Nucleus accumbens (tissue), 56 donors: ENCODE data around the gene JAK1.

Experiments
- DNase-seq, 56 donors: peaks; one replicate each; lab custom pipeline; 2025; lab: John Stamatoyannopoulos, UW

JAK1 gene

GRCh38 chr1:64895500-64895899 lies 70.8 kb downstream of the JAK1 start:
- DNase-seq: no peak

DNA sequence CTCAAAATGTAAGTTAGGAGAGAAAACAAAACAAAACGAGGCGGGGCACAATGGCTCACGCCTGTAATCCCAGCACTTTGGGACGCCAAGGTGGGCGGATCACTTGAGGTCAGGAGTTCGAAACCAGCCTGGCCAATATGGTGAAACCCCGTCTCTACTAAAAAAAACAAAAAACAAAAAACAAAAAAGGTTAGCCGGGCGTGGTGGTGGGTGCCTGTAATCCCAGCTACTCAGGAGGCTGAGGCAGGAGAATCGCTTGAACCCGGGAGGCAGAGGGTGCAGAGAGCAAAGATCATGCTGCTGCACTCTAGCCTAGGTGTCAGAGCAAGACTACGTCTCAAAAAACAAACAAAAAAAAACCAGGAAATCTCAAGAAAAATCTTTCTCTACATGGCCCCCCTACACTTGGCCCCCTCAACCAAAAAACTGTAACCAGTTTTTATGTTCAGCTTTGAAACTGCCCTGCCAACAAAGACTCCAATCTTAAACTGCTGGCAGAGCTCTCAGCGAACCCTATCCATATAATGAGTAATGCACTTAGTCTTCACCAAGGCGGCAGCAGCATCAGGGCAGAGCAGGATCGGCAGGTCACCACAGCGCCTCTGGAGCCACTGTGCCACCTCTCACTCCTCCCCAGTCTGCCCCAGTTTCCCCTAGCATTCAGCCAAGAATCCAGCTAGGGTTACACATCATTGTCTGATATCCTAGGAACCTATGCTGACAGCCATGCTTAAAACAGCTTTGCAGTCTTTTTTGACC lies 71.7 kb downstream of the JAK1 start:
- DNase-seq: no peak

DNA sequence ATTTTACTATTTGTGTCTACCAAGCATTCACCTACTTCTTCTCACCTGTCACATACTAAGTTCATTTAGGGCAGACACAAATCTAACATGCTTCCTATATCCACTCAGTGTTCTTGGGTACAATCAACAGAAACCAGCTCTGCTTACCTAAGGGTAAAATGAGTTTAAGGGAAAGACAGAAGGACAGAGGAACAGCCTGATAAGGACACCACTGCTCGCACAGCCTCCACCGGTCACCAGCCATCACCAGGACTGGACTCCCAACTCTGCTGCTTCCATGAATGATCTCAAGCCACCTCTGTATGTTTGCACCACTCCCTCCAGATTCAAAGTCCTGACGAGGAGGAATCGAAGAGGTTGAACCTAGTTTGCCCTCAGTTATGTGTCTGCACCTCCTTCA lies 72.4 kb downstream of the JAK1 start:
- no peak for DNase-seq

GRCh38 chr1:64892576-64893573 lies 73.5 kb downstream of the JAK1 start:
- no peak for DNase-seq

DNA sequence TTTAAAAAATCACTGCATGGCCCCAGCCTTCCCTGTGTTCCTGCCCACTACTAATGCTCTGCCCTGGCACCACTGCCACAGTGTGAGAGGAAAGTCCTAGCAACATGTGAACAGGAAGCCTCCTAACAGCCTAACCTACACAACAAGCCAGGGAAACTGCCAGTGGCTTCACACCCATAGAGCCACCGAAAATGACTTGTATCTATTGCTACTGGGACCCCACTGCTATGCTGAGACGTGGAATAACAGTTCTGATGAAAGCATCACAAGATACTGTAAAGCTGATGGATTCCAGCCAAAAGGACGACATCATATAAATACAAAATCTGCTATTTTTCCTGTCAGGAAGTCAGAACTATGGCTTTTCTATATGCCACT lies 74.9 kb downstream of the JAK1 start:
- no peak for DNase-seq

DNA sequence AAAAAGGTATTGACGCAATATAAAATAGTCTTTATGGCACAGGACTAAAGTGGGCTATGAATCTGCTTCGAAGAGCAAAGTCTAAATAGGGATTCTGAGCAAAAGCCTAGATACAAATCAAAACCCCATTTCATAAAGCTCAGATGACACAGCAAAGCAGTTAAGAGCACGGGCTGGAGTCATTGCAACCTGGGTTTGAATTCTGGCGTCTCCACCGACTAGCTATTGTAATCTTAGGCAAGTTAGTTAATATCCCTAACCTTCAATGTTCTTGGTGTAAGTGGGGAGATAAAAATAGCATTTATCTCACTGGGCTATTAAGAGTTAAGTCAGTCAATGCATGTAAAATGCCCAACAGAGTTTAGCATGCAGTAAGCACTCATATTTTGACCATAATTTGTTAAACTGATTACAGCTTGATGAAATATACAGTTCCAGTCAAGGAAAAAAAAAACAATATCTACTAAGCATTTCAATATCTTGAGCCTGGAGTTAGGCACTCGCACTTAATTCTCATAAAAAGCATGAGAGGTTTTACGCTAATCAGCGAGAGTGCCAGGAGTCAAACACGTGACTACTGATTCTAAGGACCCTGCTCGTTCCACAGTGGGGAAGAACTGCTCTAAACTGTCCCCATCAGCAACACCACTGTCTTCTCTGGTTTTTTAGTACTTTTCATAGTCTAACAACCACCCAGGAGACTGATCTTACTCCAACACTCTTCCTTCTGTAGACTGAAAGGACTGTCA lies 75.5 kb downstream of the JAK1 start:
- no peak for DNase-seq

- DNase-seq: no peak
These were observed 78.6 kb downstream of the JAK1 start for GRCh38 chr1:64887689-64888217.

GRCh38 chr1:64886877-64887276 lies 79.5 kb downstream of the JAK1 start:
- DNase-seq: no peak

- no peak for DNase-seq
These were observed 80.7 kb downstream of the JAK1 start for GRCh38 chr1:64885648-64886047.

GRCh38 chr1:64884261-64885040 lies 81.9 kb downstream of the JAK1 start:
- no peak for DNase-seq

GRCh38 chr1:64882574-64883255 lies 83.6 kb downstream of the JAK1 start:
- DNase-seq: no peak

- DNase-seq: no peak
These were observed 85.1 kb downstream of the JAK1 start for GRCh38 chr1:64881281-64881680.

- no peak for DNase-seq
These were observed 85.9 kb downstream of the JAK1 start for GRCh38 chr1:64880449-64880848.

DNA sequence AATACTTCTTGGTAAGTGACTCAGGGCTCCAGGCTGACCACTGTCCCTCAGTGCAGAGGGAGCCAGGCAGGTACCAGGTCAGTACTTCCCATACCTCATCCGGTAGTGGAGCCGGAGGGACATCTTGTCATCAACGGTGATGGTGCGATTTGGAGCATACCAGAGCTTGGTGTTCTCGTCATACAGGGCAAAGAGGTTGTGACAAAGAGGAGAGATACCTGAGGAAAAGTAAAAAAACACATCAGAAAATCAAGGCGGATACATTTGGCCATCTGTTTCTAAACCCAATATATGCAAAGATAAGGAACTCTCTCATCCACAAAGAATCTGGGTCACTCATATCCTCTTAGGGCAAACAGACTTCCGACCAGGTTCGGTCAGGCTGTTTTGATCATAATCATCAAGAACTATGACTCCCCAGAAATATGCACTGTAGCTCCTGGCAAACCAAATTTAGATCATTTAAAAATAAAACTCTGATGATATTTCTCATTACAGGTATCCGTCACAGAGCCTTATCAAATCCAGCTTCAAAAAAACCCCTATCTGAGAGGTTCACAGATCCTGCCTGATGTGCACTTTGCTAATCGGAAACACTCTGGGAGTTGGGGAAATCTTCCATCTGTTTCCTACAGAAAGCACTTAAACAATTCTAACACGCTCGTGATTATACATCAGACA lies 87.3 kb downstream of the JAK1 start:
- DNase-seq: no peak

GRCh38 chr1:64878090-64878489 lies 88.3 kb downstream of the JAK1 start:
- no peak for DNase-seq

DNA sequence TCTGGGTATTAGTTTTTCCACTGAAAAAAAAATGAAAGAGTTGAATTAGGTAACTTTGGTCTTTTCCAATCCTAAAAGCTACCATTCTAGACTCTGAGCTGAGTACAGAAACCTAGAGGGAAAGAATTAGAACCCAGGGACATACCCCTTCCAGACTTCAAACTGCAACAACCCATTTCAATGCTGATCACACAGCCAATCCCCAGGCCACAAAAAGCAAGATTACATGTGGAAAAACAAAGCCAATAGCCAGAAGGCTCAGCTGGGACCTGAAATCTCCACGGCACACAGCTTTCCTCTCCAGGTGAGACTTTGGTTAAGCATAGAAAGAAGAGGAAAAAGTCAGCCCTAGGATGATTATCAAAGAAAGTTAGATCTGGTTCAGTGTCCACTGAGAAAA lies 88.8 kb downstream of the JAK1 start:
- no peak for DNase-seq

DNA sequence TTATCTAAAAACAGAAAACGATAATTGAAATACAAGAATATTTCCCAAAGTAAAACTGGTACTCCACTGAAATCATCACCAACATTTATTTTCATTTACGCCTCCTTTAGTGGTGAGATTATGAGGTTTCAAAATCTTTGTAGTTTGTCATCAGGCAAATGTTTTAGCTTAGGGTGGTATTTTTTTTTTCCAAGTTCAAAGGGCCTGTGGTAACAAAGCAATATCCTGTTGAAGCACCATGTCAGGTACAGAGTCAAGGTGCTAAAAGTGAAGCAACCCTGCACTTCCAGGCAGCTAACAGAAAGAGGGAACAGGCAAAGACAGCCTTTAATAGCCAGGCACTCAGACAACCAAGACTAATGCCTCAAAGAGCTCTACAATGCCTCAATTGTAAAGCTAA lies 89.2 kb downstream of the JAK1 start:
- DNase-seq: no peak

GRCh38 chr1:64875606-64876005 lies 90.7 kb downstream of the JAK1 start:
- DNase-seq: no peak

- no peak for DNase-seq
These were observed 91.2 kb downstream of the JAK1 start for GRCh38 chr1:64875101-64875500.
